GM10266 (cell line): ENCODE data around the gene GLIS1.

Experiments used
- DNase-seq: peaks from one replicate; pipeline ENCODE4 v3.0.0; 2012; ENCODE audit errors: extremely low spot score
- TF ChIP-seq, protein P1 (sequence below): IDR thresholded peaks from 2 replicates; pipeline ENCODE4 v1.5.1; 2012; ENCODE audit warnings: mild to moderate bottlenecking, low read depth; ENCODE audit not compliant: control insufficient read depth, insufficient read depth; ENCODE audit errors: missing control alignments

GLIS1 gene

DNA sequence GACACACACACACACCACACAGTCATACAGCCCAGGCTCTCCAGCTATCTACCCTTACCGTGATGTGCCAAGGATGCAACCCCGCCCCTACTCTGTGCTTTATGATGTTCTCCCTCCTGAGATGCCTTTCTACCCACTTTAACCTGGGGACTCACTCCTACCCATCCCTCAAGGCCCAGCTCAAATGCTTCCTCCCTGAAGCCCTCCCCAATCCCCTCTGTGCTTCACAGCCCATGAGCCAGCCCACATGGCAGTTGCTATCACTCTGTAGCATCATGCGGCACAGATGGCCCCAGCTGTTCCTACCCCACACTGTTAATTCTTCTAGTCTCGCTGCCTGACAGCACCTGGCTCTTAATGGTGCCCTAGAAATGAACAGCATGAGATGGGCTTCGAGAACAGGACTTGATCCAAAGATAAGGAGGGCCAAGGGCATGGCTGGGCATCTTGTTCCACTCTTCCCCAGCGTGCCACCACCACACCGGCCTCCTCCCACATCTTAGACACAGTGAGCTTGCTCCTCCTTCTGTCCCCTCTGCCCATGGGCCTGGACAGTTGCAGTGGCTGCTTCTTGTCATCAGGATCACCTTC is 109.8 kb downstream of the GLIS1 start:
- TF ChIP-seq, protein P1, sequence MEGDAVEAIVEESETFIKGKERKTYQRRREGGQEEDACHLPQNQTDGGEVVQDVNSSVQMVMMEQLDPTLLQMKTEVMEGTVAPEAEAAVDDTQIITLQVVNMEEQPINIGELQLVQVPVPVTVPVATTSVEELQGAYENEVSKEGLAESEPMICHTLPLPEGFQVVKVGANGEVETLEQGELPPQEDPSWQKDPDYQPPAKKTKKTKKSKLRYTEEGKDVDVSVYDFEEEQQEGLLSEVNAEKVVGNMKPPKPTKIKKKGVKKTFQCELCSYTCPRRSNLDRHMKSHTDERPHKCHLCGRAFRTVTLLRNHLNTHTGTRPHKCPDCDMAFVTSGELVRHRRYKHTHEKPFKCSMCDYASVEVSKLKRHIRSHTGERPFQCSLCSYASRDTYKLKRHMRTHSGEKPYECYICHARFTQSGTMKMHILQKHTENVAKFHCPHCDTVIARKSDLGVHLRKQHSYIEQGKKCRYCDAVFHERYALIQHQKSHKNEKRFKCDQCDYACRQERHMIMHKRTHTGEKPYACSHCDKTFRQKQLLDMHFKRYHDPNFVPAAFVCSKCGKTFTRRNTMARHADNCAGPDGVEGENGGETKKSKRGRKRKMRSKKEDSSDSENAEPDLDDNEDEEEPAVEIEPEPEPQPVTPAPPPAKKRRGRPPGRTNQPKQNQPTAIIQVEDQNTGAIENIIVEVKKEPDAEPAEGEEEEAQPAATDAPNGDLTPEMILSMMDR, result no peak
- DNase-seq, result no peak

DNA sequence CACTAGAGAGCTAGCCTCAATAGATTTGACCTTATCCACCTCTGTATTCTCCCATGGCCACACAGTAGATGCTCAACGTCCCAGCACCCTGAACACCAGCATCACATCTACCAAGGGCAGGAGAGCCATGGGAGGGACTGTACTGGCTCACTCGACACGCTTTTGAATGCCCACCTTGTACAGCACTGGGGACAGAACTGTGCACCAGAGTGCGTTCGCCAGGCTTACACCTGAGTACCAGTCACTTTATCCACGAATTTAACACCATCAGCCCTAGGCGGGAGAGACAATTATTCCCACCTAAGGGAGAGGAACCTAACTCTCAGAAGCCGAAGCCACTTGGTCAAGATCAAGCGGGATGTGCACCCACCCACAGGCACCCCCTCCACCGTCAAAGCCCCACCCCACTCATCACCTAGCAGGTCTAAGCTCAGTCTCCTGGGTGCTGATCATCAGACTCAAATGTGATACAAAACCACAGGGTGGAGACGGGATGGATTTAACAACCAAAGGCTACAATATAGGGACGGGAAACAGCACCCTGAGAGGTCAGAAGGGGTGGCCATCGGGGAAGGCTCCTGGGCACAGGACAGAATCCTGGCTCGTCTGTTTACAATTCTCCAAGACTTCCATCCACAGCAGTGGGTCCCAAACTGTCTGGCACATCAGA is 110.5 kb downstream of the GLIS1 start:
- DNase-seq, result no peak
- TF ChIP-seq, protein P1, result no peak

DNA sequence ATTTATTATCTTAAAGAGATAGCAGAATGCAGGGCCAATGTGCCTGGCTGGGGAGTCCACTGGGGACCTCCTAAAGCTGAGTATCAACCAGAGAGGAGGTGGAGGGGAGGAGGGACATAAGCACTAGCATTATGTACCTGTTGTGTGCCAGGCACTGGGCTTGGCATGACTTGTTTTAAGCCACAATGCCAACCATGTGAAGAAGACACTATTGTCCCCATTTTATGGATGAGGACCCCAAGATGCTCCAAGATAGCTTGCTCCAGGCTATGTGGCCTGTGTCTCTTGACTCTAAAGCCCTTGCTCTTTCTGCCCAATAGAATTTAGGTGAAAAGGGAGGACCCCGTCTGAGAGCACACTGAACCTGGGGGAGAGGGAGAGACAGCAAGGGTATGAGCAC is 111.3 kb downstream of the GLIS1 start:
- DNase-seq, result no peak
- TF ChIP-seq, protein P1, result no peak

DNA sequence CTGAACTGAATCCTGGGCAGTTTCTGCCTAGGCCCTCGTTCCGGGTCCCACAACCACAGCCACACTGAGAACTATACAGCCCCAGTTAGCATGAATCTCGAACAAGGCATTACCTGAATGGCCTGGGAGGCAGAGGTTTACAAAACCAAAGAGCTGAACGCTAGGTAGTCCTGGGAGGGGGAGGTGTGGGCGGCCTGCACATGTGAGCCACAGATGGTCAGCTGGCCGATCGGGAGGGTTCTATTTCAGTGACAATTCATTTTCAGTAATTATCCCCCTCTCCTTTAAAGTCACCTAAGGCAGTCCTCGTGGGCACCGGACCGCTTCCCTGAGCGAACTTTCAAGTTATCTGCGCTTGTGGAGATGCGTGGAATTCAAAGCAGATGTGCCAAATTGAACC is 111.9 kb downstream of the GLIS1 start:
- TF ChIP-seq, protein P1, result no peak
- DNase-seq, result no peak

DNA sequence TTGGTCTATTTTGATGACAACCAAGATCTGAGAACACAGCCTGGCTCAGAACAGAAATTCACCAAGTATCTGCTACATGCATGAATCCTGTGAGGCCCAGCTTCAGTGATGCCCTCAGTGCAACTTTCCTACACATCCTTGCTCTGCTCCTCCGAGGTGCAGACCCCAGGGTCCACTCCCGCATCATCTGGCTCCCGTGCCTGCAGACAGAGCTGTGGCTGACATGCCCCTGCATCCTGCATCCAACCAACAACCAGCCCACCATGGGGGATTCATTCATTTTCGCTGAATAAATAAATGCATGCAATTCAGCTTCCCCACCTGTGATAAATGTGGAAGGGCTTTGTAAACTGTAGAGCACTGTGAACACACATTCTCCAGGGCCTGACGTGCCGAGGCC is 112.3 kb downstream of the GLIS1 start:
- DNase-seq, result no peak
- TF ChIP-seq, protein P1, result no peak

DNA sequence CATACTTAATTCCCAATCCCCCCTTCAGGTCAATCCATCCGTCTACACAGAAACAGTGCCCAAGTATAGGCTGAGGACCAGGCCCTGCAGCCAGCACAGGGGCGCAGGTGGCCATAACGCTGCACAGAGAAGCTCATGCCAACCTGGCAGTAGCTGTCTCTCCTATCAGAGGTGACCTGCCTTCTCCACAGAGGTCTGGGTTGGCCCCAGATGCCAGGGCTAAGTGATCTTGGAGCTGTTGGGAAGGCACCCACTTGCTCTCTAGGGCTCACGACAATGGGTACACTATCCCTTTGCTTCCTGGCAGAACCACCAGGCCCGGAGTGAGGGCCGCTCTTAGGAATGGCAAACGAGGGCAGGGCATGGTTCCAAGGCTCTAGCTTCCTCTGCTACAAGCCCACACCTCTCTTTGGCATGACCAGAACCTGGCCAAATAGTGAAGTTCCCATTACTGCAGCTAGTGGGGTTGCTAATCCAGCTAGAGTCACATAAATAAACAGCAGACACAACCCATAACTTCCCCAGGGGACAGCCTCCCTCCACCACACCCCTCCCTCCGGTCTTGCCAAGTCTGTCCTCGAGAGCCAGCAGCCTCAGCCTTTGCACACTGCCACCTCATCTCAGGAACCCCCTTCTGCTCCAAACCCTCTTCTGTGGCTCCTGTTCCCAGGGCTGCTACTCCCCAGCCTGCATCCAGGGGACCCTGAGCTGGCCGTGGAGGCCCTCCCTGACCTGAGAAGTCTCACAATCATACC is 113.0 kb downstream of the GLIS1 start:
- TF ChIP-seq, protein P1, result no peak
- no peak for DNase-seq

DNA sequence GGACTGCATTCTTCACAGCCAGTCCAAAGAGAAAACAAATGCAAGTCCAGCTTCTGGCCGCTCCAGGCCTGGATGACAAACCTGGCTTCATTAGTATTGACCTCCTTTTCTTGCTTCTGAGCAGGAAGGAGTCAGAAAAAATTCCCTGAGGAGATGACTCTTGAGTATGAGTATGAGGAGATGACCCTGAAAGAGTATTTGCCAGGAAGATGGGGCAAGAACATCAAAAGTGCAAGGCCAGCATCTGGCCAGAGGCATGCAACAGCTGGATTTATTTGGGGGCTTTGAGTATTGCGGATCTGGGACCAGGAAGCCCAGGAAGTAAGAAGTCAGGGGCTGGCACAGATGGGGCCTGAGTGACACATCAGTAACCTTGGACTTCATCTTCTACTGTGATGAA is 113.9 kb downstream of the GLIS1 start:
- no peak for DNase-seq
- TF ChIP-seq, protein P1, result no peak
